Osteocyte (in vitro differentiated cells): ENCODE results near the gene FHIT. TPM values are rescaled to one million over a fixed set of nuclear protein-coding genes. Genes with fewer than 3 reads are reported as not detected.
"Not testable (repeated sequence)": the region's sequence is repeated elsewhere in the genome, so short reads cannot be mapped to it uniquely, and the experiment has no call there.

ENCODE experiments used
- DNase-seq: peaks from one replicate; pipeline ENCODE4 v3.0.0; 2021; ENCODE audit warnings: mixed read lengths; ENCODE audit not compliant: unreplicated experiment; ENCODE audit errors: extremely low spot score
- H3K27ac Mint-ChIP-seq: one replicate; pipeline ENCODE4 v1.8.0; 2021; ENCODE audit warnings: mild to moderate bottlenecking, mixed read lengths; ENCODE audit not compliant: unreplicated experiment
- H3K27me3 Mint-ChIP-seq: one replicate; pipeline ENCODE4 v1.8.0; 2021; ENCODE audit warnings: mixed read lengths; ENCODE audit not compliant: unreplicated experiment
- H3K36me3 Mint-ChIP-seq: one replicate; pipeline ENCODE4 v1.8.0; 2021; ENCODE audit warnings: mixed read lengths; ENCODE audit not compliant: unreplicated experiment
- H3K4me1 Mint-ChIP-seq: one replicate; pipeline ENCODE4 v1.8.0; 2021; ENCODE audit warnings: mixed read lengths; ENCODE audit not compliant: unreplicated experiment
- H3K4me3 Mint-ChIP-seq: one replicate; pipeline ENCODE4 v1.8.0; 2021; ENCODE audit warnings: mild to moderate bottlenecking, moderate library complexity, mixed read lengths; ENCODE audit not compliant: unreplicated experiment
- H3K9me3 Mint-ChIP-seq: one replicate; pipeline ENCODE4 v1.8.0; 2021; ENCODE audit warnings: mixed read lengths; ENCODE audit not compliant: unreplicated experiment
- total RNA-seq: library from RNA; stranded (reverse); gene quantifications from 2 replicates; pipeline ENCODE4 v1.2.1, GENCODE V29; 2021
- TF ChIP-seq, protein P1 (sequence below): fragments of 200-600 bp; sonication (generic); IDR thresholded peaks from 2 replicates; pipeline ENCODE4 v1.5.0; 2021; ENCODE audit warnings: antibody characterized with exemption, mild to moderate bottlenecking, moderate library complexity

FHIT gene
- total RNA-seq, 1 donor from 2014 or later, result 2.3 TPM

GRCh38 chr3:61029194-61029593 is 222.1 kb downstream of the FHIT start:
- H3K27me3 Mint-ChIP-seq, result no peaks in the 10 kb centered on the region
- peaks cover 7% of the 10 kb centered on the region for H3K4me1 Mint-ChIP-seq
- H3K9me3 Mint-ChIP-seq, result peaks cover 14% of the 10 kb centered on the region
- H3K27ac Mint-ChIP-seq, result no peak overlapping the region
- no peaks in the 10 kb centered on the region for H3K36me3 Mint-ChIP-seq
- no peak overlapping the region for H3K4me3 Mint-ChIP-seq
- TF ChIP-seq, protein P1, sequence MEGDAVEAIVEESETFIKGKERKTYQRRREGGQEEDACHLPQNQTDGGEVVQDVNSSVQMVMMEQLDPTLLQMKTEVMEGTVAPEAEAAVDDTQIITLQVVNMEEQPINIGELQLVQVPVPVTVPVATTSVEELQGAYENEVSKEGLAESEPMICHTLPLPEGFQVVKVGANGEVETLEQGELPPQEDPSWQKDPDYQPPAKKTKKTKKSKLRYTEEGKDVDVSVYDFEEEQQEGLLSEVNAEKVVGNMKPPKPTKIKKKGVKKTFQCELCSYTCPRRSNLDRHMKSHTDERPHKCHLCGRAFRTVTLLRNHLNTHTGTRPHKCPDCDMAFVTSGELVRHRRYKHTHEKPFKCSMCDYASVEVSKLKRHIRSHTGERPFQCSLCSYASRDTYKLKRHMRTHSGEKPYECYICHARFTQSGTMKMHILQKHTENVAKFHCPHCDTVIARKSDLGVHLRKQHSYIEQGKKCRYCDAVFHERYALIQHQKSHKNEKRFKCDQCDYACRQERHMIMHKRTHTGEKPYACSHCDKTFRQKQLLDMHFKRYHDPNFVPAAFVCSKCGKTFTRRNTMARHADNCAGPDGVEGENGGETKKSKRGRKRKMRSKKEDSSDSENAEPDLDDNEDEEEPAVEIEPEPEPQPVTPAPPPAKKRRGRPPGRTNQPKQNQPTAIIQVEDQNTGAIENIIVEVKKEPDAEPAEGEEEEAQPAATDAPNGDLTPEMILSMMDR, result no peak
- no peak for DNase-seq

- DNase-seq, result no peak
- no peak overlapping the region for H3K4me3 Mint-ChIP-seq
- H3K36me3 Mint-ChIP-seq, result peaks cover 5% of the 10 kb centered on the region
- TF ChIP-seq, protein P1, result no peak
- no peak overlapping the region for H3K27ac Mint-ChIP-seq
- H3K4me1 Mint-ChIP-seq, result no peaks in the 10 kb centered on the region
- peaks cover 11% of the 10 kb centered on the region for H3K9me3 Mint-ChIP-seq
- H3K27me3 Mint-ChIP-seq, result no peaks in the 10 kb centered on the region
Measured at GRCh38 chr3:61018807-61019206, 232.4 kb downstream of the FHIT start.

GRCh38 chr3:61017028-61017427 is 234.2 kb downstream of the FHIT start:
- not testable (repeated sequence) for H3K27me3 Mint-ChIP-seq, H3K4me1 Mint-ChIP-seq, DNase-seq, H3K36me3 Mint-ChIP-seq, H3K27ac Mint-ChIP-seq, H3K9me3 Mint-ChIP-seq, H3K4me3 Mint-ChIP-seq

DNA sequence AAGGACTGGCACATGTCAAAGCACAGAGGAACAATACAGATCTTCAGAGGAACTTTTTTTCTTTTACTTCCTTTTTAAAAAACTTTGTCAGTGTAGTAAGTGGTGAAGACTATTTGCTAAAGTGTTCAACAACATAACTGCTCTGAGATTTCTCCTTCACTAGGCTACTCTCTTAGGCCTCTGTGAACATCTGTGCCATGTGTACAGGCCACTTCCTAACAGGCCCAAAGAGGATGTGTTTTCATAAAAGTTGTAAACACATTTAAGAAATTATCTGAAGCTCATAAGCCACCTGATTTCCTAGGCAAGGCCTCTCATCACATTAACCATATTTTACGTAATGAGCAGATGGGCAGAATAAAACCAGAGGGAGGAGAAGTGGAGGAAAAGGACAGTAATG is 235.4 kb downstream of the FHIT start:
- H3K27me3 Mint-ChIP-seq, result no peaks in the 10 kb centered on the region
- no peak overlapping the region for H3K27ac Mint-ChIP-seq
- no peaks in the 10 kb centered on the region for H3K4me1 Mint-ChIP-seq
- TF ChIP-seq, protein P1, result no peak
- no peaks in the 10 kb centered on the region for H3K36me3 Mint-ChIP-seq
- no peak for DNase-seq
- peaks cover 4% of the 10 kb centered on the region for H3K9me3 Mint-ChIP-seq
- no peak overlapping the region for H3K4me3 Mint-ChIP-seq

DNA sequence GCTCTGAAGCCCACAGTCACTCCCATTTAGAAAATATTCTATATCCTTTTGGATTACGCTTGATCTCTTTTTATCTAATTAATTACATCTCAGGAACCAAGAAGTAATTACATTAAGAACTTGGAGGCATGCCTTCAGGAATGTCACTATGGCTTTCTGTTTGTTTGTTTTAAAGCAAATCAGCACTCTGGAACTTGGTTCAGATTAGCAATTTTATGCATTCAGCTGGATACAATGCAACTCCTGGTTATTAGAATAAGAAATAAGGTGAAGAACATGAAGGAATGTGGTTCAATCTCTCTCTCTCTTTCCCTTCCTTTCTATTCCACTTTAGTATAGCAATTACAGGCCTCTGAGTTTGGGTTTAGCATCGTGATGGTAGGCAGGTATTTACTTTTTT is 235.8 kb downstream of the FHIT start:
- H3K9me3 Mint-ChIP-seq, result peaks cover 4% of the 10 kb centered on the region
- H3K36me3 Mint-ChIP-seq, result no peaks in the 10 kb centered on the region
- H3K4me3 Mint-ChIP-seq, result no peak overlapping the region
- no peak overlapping the region for H3K27ac Mint-ChIP-seq
- no peaks in the 10 kb centered on the region for H3K27me3 Mint-ChIP-seq
- TF ChIP-seq, protein P1, result no peak
- DNase-seq, result no peak
- H3K4me1 Mint-ChIP-seq, result no peaks in the 10 kb centered on the region

DNA sequence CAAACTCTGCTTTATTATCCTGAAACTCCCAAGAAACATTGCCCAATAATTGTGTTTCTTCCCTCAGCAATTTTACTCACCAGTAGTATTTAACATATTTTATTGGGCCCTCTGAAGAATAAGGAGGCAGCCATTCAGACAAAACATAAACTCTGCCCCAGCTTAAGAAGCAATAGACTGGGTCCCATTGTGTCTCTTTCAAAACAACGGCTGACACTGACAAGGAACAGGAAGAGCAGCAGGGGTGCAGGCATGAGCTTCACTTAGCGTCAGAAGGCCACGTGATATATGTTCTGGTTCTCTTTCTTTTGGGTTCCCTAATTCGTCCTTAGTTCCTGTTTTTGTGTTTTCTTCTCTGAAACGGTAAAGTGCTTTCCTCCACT is 242.3 kb downstream of the FHIT start:
- Mint-ChIP-seq H3K27ac (no peak overlapping the region), H3K36me3 (no peaks in the 10 kb centered on the region), H3K4me3 (no peak overlapping the region), H3K9me3 (no peaks in the 10 kb centered on the region), H3K4me1 (peaks cover 3% of the 10 kb centered on the region), H3K27me3 (peaks cover 4% of the 10 kb centered on the region)
- TF ChIP-seq, protein P1, result no peak
- DNase-seq, result no peak
